Stimulated activated CD8-positive, alpha-beta memory T cell treated with anti-CD3 and anti-CD28 coated beads, Interleukin-7, amount 100 ng/mL, for 48 hours (primary cell): ENCODE results near the gene PFN2.

Experiments used
- DNase-seq, 2 donors: peaks; one replicate each; pipeline ENCODE4 v3.0.0-alpha.2; 2020; ENCODE audit warnings: low read depth in 1 of 2; ENCODE audit errors: extremely low read depth in 1 of 2

Gene PFN2

DNA sequence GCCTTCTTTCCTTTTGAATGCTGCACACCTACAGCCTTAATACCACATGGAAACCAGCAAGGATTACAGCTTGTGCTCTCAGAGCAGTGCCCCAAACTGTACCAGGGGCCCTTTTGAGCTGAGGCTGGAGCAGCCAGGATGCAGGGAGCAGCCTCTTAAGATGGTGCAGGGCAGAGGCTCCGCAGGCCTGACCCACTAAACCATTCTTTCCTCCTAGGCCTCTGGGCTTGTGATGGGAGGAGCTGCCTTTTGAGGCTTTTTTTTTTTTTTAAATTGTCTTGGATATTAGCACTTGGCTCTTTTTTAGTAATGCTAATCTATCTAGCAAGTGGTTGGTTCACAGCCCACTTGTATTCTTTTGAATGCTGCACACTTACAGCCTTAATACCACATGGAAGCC lies 37.7 kb downstream of the PFN2 start:
- no peak for DNase-seq

DNA sequence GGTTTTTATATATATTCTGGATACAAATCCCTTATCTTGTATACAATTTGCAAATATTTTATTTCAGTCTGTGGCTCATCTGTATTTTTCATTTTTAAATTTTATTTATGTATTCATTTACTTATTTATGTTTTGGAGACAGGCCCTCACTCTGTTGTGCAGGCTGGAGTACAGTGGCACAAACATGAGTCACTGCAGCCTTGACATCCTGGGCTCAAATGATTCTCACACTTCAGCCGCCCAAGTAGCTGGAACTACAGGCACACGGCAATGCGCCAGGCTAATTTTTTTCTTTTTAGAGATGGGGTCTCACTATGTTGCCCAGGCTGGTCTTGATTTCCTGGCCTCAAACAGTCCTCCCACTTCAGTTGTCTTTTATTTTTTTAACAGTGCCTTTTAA lies 50.6 kb downstream of the PFN2 start:
- DNase-seq, result no peak

DNA sequence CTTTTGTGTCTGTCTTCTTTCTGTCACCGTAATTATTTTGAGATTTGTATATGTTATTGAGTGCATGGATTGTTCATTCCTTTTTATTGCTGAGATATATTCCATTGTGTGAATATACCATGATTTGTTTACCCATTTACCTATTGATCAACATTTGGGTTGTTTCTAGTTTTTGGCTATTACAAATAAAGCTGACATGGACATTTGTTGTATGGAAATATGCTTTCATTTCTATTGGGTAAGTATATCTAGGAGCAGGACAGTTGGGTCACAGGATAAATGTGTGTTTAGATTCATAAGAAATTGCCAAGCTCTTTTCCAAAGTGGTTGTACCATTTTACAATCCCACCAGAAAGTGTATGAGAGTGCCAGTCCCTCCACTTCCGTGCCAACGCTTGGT lies 51.2 kb downstream of the PFN2 start:
- no peak for DNase-seq

DNA sequence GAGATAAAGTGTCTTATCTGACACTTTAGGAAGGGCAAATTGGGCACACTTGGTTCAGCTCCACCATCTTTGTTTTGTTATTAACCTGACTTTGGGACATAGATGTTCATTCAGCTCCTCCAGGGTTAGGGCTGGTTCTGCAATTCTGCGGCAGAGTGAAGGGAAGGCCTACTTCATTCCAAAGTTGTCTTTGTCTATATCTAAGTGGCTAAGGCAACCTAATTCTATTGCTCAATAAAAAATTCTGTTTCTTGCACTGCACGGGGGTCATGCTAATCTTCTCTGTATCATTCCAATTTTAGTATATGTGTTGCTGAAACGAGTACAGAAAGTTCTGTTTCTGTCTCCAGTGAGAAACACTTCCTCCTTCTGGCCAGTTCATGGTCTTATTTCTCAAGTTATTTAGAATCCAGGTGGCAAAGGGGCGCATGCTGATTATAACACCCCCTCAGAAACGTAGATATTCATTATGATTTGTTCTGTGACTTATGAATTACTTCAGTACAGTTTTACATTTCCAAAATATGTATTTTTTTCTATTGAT lies 53.5 kb downstream of the PFN2 start:
- DNase-seq, result no peak
